Activated T-helper 1 cell treated with anti-CD3 and anti-CD28 coated beads, Interleukin-12 subunit alpha, Interleukin-12 subunit beta, Interleukin-2, Interleukin-4 antibody, amounts not matched to agents 30 ng/mL and 10 ng/mL and 1 ng/mL, durations not matched to agents 14 hours and 24 hours and 36 hours (primary cell): ENCODE results near the gene VSIG10L2. TPM values are rescaled to one million over a fixed set of nuclear protein-coding genes. Genes with fewer than 3 reads are reported as not detected.
"Not testable (repeated sequence)": the region's sequence is repeated elsewhere in the genome, so short reads cannot be mapped to it uniquely, and the experiment has no call there.

Experiments
- DNase-seq: peaks from one replicate; pipeline ENCODE4 v3.0.0; 2021; ENCODE audit warnings: low spot score
- H3K27ac Mint-ChIP-seq: one replicate; pipeline ENCODE4 v1.8.0; 2021; ENCODE audit warnings: mild to moderate bottlenecking, mixed read lengths
- H3K27me3 Mint-ChIP-seq: one replicate; pipeline ENCODE4 v1.8.0; 2022; ENCODE audit warnings: mild to moderate bottlenecking, moderate library complexity, mixed read lengths; ENCODE audit not compliant: insufficient read depth
- H3K36me3 Mint-ChIP-seq: one replicate; pipeline ENCODE4 v1.8.0; 2021; ENCODE audit warnings: low read depth, mixed read lengths
- H3K4me1 Mint-ChIP-seq: one replicate; pipeline ENCODE4 v1.8.0; 2021; ENCODE audit warnings: low read depth, mixed read lengths
- H3K4me3 Mint-ChIP-seq: one replicate; pipeline ENCODE4 v1.8.0; 2021; ENCODE audit warnings: mild to moderate bottlenecking, moderate library complexity, mixed read lengths
- H3K9me3 Mint-ChIP-seq: one replicate; pipeline ENCODE4 v1.8.0; 2021; ENCODE audit warnings: mixed read lengths
- intact Hi-C: fragments of 100-400 bp; cut with micrococcal nuclease; formaldehyde crosslinking; loops from one replicate; pipeline ENCODE4 v1.15.1; 2024
- total RNA-seq: library from RNA; stranded (reverse); gene quantifications from 2 replicates; pipeline ENCODE4 v1.2.3, GENCODE V29; 2022

Gene VSIG10L2
- not detected in 2 replicates for total RNA-seq

GRCh38 chr11:125945797-125946520, at the start of gene VSIG10L2:
TSS of gene VSIG10L2 (plus strand) at chr11:125946044. CDS start at chr11:125946056, 12 bp downstream.
- H3K4me1 Mint-ChIP-seq = no peaks in the 10 kb centered on the region
- no peaks in the 10 kb centered on the region for H3K27me3 Mint-ChIP-seq
- no peak within 1 kb of the TSS for H3K4me3 Mint-ChIP-seq
- no peaks in the 10 kb centered on the region for H3K9me3 Mint-ChIP-seq
- no peak within 1 kb of the TSS for H3K27ac Mint-ChIP-seq
- no peak for DNase-seq
- intact Hi-C loops = no loop called here
- no peaks in the 10 kb centered on the region for H3K36me3 Mint-ChIP-seq

- peaks cover 38% of the 10 kb centered on the region for H3K4me1 Mint-ChIP-seq
- DNase-seq = no peak
- H3K27me3 Mint-ChIP-seq = peaks cover 27% of the 10 kb centered on the region
- peak overlapping the region; percentile 98 for H3K4me3 Mint-ChIP-seq
- H3K9me3 Mint-ChIP-seq = no peaks in the 10 kb centered on the region
- H3K27ac Mint-ChIP-seq = peak overlapping the region; percentile 10
- peaks cover 31% of the 10 kb centered on the region for H3K36me3 Mint-ChIP-seq
- intact Hi-C loops = loop anchor here (2.0 to 5.0 kb wide), 4 partner anchors 333 to 790 kb away; partner anchors contain the start of genes DCPS, EI24 and TMEM218
Measured at GRCh38 chr11:125901872-125902271, 44.0 kb upstream of the VSIG10L2 start.

GRCh38 chr11:125902277-125902926, 43.4 kb upstream of the VSIG10L2 start:
- H3K4me1 Mint-ChIP-seq = peaks cover 34% of the 10 kb centered on the region
- H3K9me3 Mint-ChIP-seq = no peaks in the 10 kb centered on the region
- peak overlapping the region; percentile 88 for H3K27ac Mint-ChIP-seq
- intact Hi-C loops = loop anchor here (2.0 to 5.0 kb wide), 4 partner anchors 334 to 790 kb away; partner anchors contain the start of genes DCPS, EI24 and TMEM218
- DNase-seq = no peak
- peaks cover 28% of the 10 kb centered on the region for H3K27me3 Mint-ChIP-seq
- H3K4me3 Mint-ChIP-seq = peak overlapping the region; percentile 98
- peaks cover 30% of the 10 kb centered on the region for H3K36me3 Mint-ChIP-seq

GRCh38 chr11:125902927-125903710, 42.7 kb upstream of the VSIG10L2 start, which contains the start of gene PUS3:
TSS of gene PUS3 (minus strand) at chr11:125903206. CDS start at chr11:125896284, 6,922 bp downstream.
- H3K36me3 Mint-ChIP-seq = peaks cover 30% of the 10 kb centered on the region
- DNase-seq = peak; percentile 85
- peak within 1 kb of the TSS; percentile 98 for H3K4me3 Mint-ChIP-seq
- H3K4me1 Mint-ChIP-seq = peaks cover 28% of the 10 kb centered on the region
- intact Hi-C loops = loop anchor here (1.0 to 5.0 kb wide), 11 partner anchors 16 to 949 kb away; partner anchors contain the start of genes CCDC15, CHEK1, DCPS and EI24
- H3K27me3 Mint-ChIP-seq = peaks cover 34% of the 10 kb centered on the region
- peak within 1 kb of the TSS; percentile 88 for H3K27ac Mint-ChIP-seq
- H3K9me3 Mint-ChIP-seq = no peaks in the 10 kb centered on the region

DNA sequence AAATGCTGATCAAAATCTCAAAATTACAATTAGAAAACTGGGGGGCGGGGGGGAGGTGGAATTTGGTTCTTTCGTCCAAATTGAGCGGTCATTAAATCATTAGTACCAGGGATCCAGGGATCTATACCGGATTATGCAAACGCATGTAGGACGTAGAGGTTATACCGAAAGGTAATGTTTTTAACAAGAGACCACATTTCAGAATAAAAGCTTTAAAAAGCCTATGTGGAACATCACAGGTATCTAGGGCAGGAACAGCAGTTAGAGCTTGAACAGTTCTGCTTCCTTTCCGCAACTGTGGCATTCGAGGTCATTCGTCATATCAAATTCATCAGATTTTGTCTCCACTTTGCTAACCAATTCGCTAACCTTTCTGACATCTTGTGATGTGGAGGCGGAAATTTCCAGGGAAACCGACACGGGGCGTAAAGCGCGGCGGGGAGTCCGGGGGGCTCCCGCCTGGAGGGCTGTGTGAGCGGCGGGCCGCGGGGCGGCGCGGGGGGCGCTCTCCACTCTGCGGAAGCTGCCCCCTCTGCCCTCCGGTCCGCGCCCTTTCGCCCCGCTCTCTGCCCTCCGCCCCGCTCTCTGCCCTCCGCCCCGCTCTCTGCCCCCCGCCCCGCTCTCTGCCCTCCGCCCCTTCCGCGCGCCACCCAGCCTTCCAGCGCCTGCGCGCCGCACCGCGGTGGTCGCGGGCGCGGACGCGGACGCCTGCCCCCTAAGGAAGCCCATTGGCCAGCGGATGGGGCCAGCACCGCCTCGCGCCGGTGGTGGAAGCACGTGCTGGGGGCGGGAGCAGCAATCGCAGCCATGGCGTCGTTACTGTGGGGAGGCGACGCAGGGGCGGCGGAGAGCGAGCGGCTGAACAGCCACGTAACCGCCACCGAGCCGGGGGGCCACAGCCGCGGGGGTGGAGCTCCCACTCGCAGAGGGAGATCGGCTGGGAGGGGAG, 41.9 kb upstream of the VSIG10L2 start, which contains the start of gene DDX25:
Gene DDX25, plus strand, starts transcription at position 798 of the 949 bp plus-strand sequence. Its CDS starts 10 bp downstream, at position 808.
- Mint-ChIP-seq H3K4me3 (peak within 1 kb of the TSS; percentile 98), H3K9me3 (no peaks in the 10 kb centered on the region), H3K36me3 (peaks cover 29% of the 10 kb centered on the region), H3K27ac (peak within 1 kb of the TSS; percentile 64), H3K27me3 (peaks cover 39% of the 10 kb centered on the region), H3K4me1 (peaks cover 28% of the 10 kb centered on the region)
- DNase-seq = peak; percentile 8
- intact Hi-C loops = loop anchor here (1.0 to 5.0 kb wide), 12 partner anchors 17 to 950 kb away; partner anchors contain the start of genes CCDC15, CHEK1, DCPS and EI24

DNA sequence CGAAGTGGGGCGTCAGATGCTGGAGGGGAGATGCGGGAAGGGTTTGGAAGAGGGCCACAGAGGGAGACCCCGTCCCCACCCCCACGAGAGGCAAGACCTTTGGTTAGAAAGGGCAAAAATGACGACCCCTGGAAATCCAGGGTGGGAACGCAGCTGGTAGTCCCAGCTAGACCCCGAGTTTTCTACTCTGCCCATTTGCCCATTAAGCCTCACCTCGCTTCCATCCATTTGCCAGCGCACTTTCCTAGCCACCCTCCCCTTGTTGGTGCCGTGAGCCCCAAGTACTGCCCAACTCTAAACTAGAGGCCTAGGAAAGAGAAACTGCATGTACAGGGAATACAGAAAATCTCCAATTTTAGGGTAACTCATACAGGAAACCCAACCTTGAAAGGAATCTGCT, 41.2 kb upstream of the VSIG10L2 start:
- H3K36me3 Mint-ChIP-seq = peaks cover 22% of the 10 kb centered on the region
- no peak overlapping the region for H3K27ac Mint-ChIP-seq
- H3K4me1 Mint-ChIP-seq = peaks cover 23% of the 10 kb centered on the region
- H3K4me3 Mint-ChIP-seq = peak overlapping the region; percentile 78
- DNase-seq = no peak
- H3K27me3 Mint-ChIP-seq = peaks cover 40% of the 10 kb centered on the region
- intact Hi-C loops = loop anchor here (1.0 to 5.0 kb wide), 3 partner anchors 451 to 792 kb away; partner anchors contain the start of genes ST3GAL4 and TMEM218
- no peaks in the 10 kb centered on the region for H3K9me3 Mint-ChIP-seq

GRCh38 chr11:125910226-125910849, 35.5 kb upstream of the VSIG10L2 start:
- H3K27me3 Mint-ChIP-seq = peaks cover 50% of the 10 kb centered on the region
- H3K9me3 Mint-ChIP-seq = no peaks in the 10 kb centered on the region
- H3K36me3 Mint-ChIP-seq = no peaks in the 10 kb centered on the region
- H3K4me3 Mint-ChIP-seq = no peak overlapping the region
- intact Hi-C loops = no loop called here
- no peak overlapping the region for H3K27ac Mint-ChIP-seq
- DNase-seq = no peak
- no peaks in the 10 kb centered on the region for H3K4me1 Mint-ChIP-seq

GRCh38 chr11:125914601-125915000, 31.2 kb upstream of the VSIG10L2 start:
- H3K9me3 Mint-ChIP-seq, intact Hi-C loops: not testable (repeated sequence)
- peaks cover 30% of the 10 kb centered on the region for H3K27me3 Mint-ChIP-seq

GRCh38 chr11:125916683-125917347, 29.0 kb upstream of the VSIG10L2 start:
- no peak overlapping the region for H3K27ac Mint-ChIP-seq
- no peaks in the 10 kb centered on the region for H3K4me1 Mint-ChIP-seq

More at GRCh38 chr11:125914601-125915000, 31.2 kb upstream of the VSIG10L2 start:
- not testable (repeated sequence) for H3K4me3 Mint-ChIP-seq, H3K4me1 Mint-ChIP-seq, H3K27ac Mint-ChIP-seq, DNase-seq, H3K36me3 Mint-ChIP-seq

DNA sequence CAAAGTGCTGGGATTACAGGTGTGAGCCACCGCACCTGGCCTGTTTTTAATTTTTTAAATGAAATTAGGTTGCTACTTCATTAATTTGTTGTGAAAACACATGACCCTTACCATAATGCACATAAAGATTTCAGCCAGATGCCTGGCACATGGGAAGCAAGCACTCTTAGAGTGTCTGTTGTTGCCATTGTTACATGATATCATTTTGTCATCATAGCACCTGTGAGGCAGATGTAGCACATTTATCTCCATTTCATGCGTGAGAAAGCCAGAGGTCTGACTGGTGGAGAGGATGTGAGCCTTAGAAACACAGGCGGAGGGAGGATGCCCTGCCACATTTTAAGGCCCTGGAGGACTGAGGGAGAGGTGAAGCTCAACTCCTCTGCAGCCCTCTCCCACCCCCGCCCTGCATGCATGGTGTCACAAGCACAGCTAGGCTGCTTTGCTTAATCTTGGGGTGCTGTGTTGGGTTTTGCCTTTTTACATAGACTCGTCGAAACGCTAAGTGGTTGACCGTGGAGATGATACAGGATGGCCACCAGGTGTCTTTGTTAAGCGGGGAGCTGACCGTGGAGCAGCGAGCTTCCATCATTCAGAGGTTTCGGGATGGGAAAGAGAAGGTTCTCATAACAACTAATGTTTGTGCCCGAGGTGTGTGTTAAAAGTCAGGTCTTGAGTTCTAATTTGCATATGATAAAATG, 27.6 kb upstream of the VSIG10L2 start:
- Mint-ChIP-seq H3K27ac (no peak overlapping the region), H3K36me3 (no peaks in the 10 kb centered on the region), H3K4me1 (no peaks in the 10 kb centered on the region), H3K4me3 (no peak overlapping the region), H3K27me3 (peaks cover 22% of the 10 kb centered on the region), H3K9me3 (no peaks in the 10 kb centered on the region)
- intact Hi-C loops = no loop called here
- DNase-seq = no peak

More at GRCh38 chr11:125916683-125917347, 29.0 kb upstream of the VSIG10L2 start:
- Mint-ChIP-seq H3K4me3 (no peak overlapping the region), H3K9me3 (no peaks in the 10 kb centered on the region), H3K27me3 (peaks cover 18% of the 10 kb centered on the region), H3K36me3 (no peaks in the 10 kb centered on the region)
- DNase-seq = no peak
- intact Hi-C loops = no loop called here
